Stimulated activated naive CD8-positive, alpha-beta T cell treated with anti-CD3 and anti-CD28 coated beads, Interleukin-15, Interleukin-2, amounts not matched to agents 100 U/mL and 50 U/mL, for 24 hours (primary cell): Measurements from ENCODE around the gene UPF3A.
"Not testable (repeated sequence)": the region's sequence is repeated elsewhere in the genome, so short reads cannot be mapped to it uniquely, and the experiment has no call there.

Experiments used
- ATAC-seq: fragments of 150-1000 bp; cut with Tn5 transposase; one replicate; pipeline ENCODE4 v1.10.0; 2021
- DNase-seq: peaks from one replicate; pipeline ENCODE4 v3.0.0; 2021

UPF3A gene

GRCh38 chr13:114281351-114282040, at the start of gene UPF3A:
TSS of gene UPF3A (plus strand) at chr13:114281601. CDS start at chr13:114281640, 39 bp downstream.
- ATAC-seq (peak; percentile 84), DNase-seq (peak; percentile 91)

GRCh38 chr13:114231886-114232285, 49.5 kb upstream of the UPF3A start:
- DNase-seq (no peak), ATAC-seq (no peak)

- ATAC-seq (no peak), DNase-seq (no peak)
These were observed 47.1 kb upstream of the UPF3A start for GRCh38 chr13:114234266-114234644.

GRCh38 chr13:114234645-114235421, 46.6 kb upstream of the UPF3A start, which contains the start of gene CDC16:
TSS of gene CDC16 (plus strand) at chr13:114234897. CDS start at chr13:114235085, 188 bp downstream.
- ATAC-seq (peak; percentile 94), DNase-seq (peak; percentile 92)

GRCh38 chr13:114235697-114236096, 45.7 kb upstream of the UPF3A start:
- ATAC-seq (no peak), DNase-seq (no peak)

- DNase-seq (no peak), ATAC-seq (no peak)
These were observed 45.2 kb upstream of the UPF3A start for GRCh38 chr13:114236227-114236626.

- ATAC-seq (no peak), DNase-seq (no peak)
These were observed 43.8 kb upstream of the UPF3A start for GRCh38 chr13:114237415-114238112.

- ATAC-seq = no peak
- DNase-seq = no peak
These were observed 39.5 kb upstream of the UPF3A start for GRCh38 chr13:114241918-114242317.

- ATAC-seq = no peak
- no peak for DNase-seq
These were observed 37.4 kb upstream of the UPF3A start for GRCh38 chr13:114243971-114244370.

GRCh38 chr13:114244637-114245036, 36.8 kb upstream of the UPF3A start:
- no peak for ATAC-seq
- no peak for DNase-seq

GRCh38 chr13:114248011-114248410, 33.4 kb upstream of the UPF3A start:
- ATAC-seq (no peak), DNase-seq (no peak)

GRCh38 chr13:114249077-114249476, 32.3 kb upstream of the UPF3A start:
- DNase-seq = no peak
- no peak for ATAC-seq

GRCh38 chr13:114251639-114252440, 29.6 kb upstream of the UPF3A start:
- not testable (repeated sequence) for DNase-seq, ATAC-seq

- ATAC-seq (no peak), DNase-seq (no peak)
These were observed 24.9 kb upstream of the UPF3A start for GRCh38 chr13:114256547-114256946.

- ATAC-seq (no peak), DNase-seq (no peak)
These were observed 24.4 kb upstream of the UPF3A start for GRCh38 chr13:114257014-114257413.

- ATAC-seq = no peak
- DNase-seq = no peak
These were observed 22.8 kb upstream of the UPF3A start for GRCh38 chr13:114258589-114258988.

GRCh38 chr13:114259374-114259773, 22.0 kb upstream of the UPF3A start:
- DNase-seq (no peak), ATAC-seq (no peak)

- no peak for DNase-seq
- ATAC-seq = no peak
These were observed 21.4 kb upstream of the UPF3A start for GRCh38 chr13:114259974-114260373.

GRCh38 chr13:114260814-114261213, 20.6 kb upstream of the UPF3A start:
- no peak for DNase-seq
- no peak for ATAC-seq

GRCh38 chr13:114261328-114261965, 20.0 kb upstream of the UPF3A start:
- ATAC-seq = no peak
- DNase-seq = no peak

- ATAC-seq (peak; percentile 16), DNase-seq (no peak)
These were observed 17.8 kb upstream of the UPF3A start for GRCh38 chr13:114263578-114263977.

GRCh38 chr13:114264313-114264712, 17.1 kb upstream of the UPF3A start:
- not testable (repeated sequence) for DNase-seq, ATAC-seq
